IPS-18a (cell line): ENCODE data around the gene RYR3.

Experiments used
- H3K27ac ChIP-seq: one replicate; pipeline ENCODE4 v1.5.1; 2013; ENCODE audit warnings: low read length
- H3K27me3 ChIP-seq: one replicate; pipeline ENCODE4 v1.6.1; 2013; ENCODE audit warnings: mild to moderate bottlenecking, low read length; ENCODE audit not compliant: control insufficient read depth, insufficient read depth
- H3K36me3 ChIP-seq: one replicate; pipeline ENCODE4 v1.6.1; 2013; ENCODE audit warnings: low read depth, low read length; ENCODE audit not compliant: control insufficient read depth
- H3K4me1 ChIP-seq: one replicate; pipeline ENCODE4 v1.6.1; 2013; ENCODE audit warnings: low read depth, low read length; ENCODE audit not compliant: control insufficient read depth
- H3K4me3 ChIP-seq: one replicate; pipeline ENCODE4 v1.5.1; 2013; ENCODE audit warnings: low read length
- H3K9ac ChIP-seq: one replicate; pipeline ENCODE4 v1.6.1; 2013; ENCODE audit warnings: mild to moderate bottlenecking, low read length, moderate library complexity
- H3K9me3 ChIP-seq: one replicate; pipeline ENCODE4 v1.6.1; 2013; ENCODE audit warnings: low read depth, low read length; ENCODE audit not compliant: control insufficient read depth

The RYR3 gene

GRCh38 chr15:33754242-33754641 lies 443.5 kb downstream of the RYR3 start:
- Histone ChIP-seq H3K36me3 (no peaks in the 10 kb centered on the region), H3K4me1 (no peaks in the 10 kb centered on the region), H3K27ac (no peak overlapping the region), H3K9me3 (no peaks in the 10 kb centered on the region), H3K27me3 (no peaks in the 10 kb centered on the region), H3K4me3 (no peak overlapping the region), H3K9ac (no peak overlapping the region)

- H3K9ac ChIP-seq: no peak overlapping the region
- no peaks in the 10 kb centered on the region for H3K36me3 ChIP-seq
Observed at GRCh38 chr15:33756961-33757360, 446.2 kb downstream of the RYR3 start.

GRCh38 chr15:33757516-33758232 lies 446.9 kb downstream of the RYR3 start:
- Histone ChIP-seq H3K27me3 (no peaks in the 10 kb centered on the region), H3K4me1 (no peaks in the 10 kb centered on the region), H3K9ac (no peak overlapping the region), H3K27ac (no peak overlapping the region), H3K36me3 (no peaks in the 10 kb centered on the region), H3K9me3 (no peaks in the 10 kb centered on the region), H3K4me3 (no peak overlapping the region)

More at GRCh38 chr15:33756961-33757360, 446.2 kb downstream of the RYR3 start:
- H3K4me3 ChIP-seq: no peak overlapping the region
- no peaks in the 10 kb centered on the region for H3K9me3 ChIP-seq
- no peaks in the 10 kb centered on the region for H3K27me3 ChIP-seq
- no peaks in the 10 kb centered on the region for H3K4me1 ChIP-seq
- H3K27ac ChIP-seq: no peak overlapping the region

- Histone ChIP-seq H3K4me3 (no peak overlapping the region), H3K27ac (no peak overlapping the region), H3K27me3 (no peaks in the 10 kb centered on the region), H3K4me1 (no peaks in the 10 kb centered on the region), H3K36me3 (no peaks in the 10 kb centered on the region), H3K9ac (no peak overlapping the region), H3K9me3 (no peaks in the 10 kb centered on the region)
Observed at GRCh38 chr15:33766389-33766788, 455.6 kb downstream of the RYR3 start.

- no peaks in the 10 kb centered on the region for H3K27me3 ChIP-seq
- H3K9ac ChIP-seq: no peak overlapping the region
- no peaks in the 10 kb centered on the region for H3K9me3 ChIP-seq
- H3K27ac ChIP-seq: no peak overlapping the region
- H3K4me1 ChIP-seq: no peaks in the 10 kb centered on the region
- no peak overlapping the region for H3K4me3 ChIP-seq
- H3K36me3 ChIP-seq: no peaks in the 10 kb centered on the region
Observed at GRCh38 chr15:33768670-33769190, 458.0 kb downstream of the RYR3 start.

- no peaks in the 10 kb centered on the region for H3K27me3 ChIP-seq
Observed at GRCh38 chr15:33773969-33774368, 463.2 kb downstream of the RYR3 start.

GRCh38 chr15:33778852-33779251 lies 468.1 kb downstream of the RYR3 start:
- peaks cover 6% of the 10 kb centered on the region for H3K4me1 ChIP-seq
- H3K36me3 ChIP-seq: no peaks in the 10 kb centered on the region
- no peaks in the 10 kb centered on the region for H3K27me3 ChIP-seq
- H3K4me3 ChIP-seq: no peak overlapping the region
- no peak overlapping the region for H3K9ac ChIP-seq
- H3K27ac ChIP-seq: no peak overlapping the region
- H3K9me3 ChIP-seq: no peaks in the 10 kb centered on the region

More at GRCh38 chr15:33773969-33774368, 463.2 kb downstream of the RYR3 start:
- no peak overlapping the region for H3K4me3 ChIP-seq
- no peaks in the 10 kb centered on the region for H3K9me3 ChIP-seq
- no peaks in the 10 kb centered on the region for H3K36me3 ChIP-seq
- H3K9ac ChIP-seq: no peak overlapping the region
- no peaks in the 10 kb centered on the region for H3K4me1 ChIP-seq
- no peak overlapping the region for H3K27ac ChIP-seq

GRCh38 chr15:33780011-33780768 lies 469.4 kb downstream of the RYR3 start:
- peaks cover 6% of the 10 kb centered on the region for H3K4me1 ChIP-seq
- H3K36me3 ChIP-seq: no peaks in the 10 kb centered on the region
- no peaks in the 10 kb centered on the region for H3K9me3 ChIP-seq
- H3K4me3 ChIP-seq: no peak overlapping the region
- no peak overlapping the region for H3K9ac ChIP-seq
- no peak overlapping the region for H3K27ac ChIP-seq
- H3K27me3 ChIP-seq: no peaks in the 10 kb centered on the region

- no peaks in the 10 kb centered on the region for H3K9me3 ChIP-seq
- H3K9ac ChIP-seq: no peak overlapping the region
- no peaks in the 10 kb centered on the region for H3K27me3 ChIP-seq
Observed at GRCh38 chr15:33782966-33783365, 472.2 kb downstream of the RYR3 start.

GRCh38 chr15:33785366-33785765 lies 474.6 kb downstream of the RYR3 start:
- no peak overlapping the region for H3K27ac ChIP-seq
- H3K9me3 ChIP-seq: no peaks in the 10 kb centered on the region
- no peaks in the 10 kb centered on the region for H3K27me3 ChIP-seq
- H3K9ac ChIP-seq: no peak overlapping the region
- no peak overlapping the region for H3K4me3 ChIP-seq
- H3K4me1 ChIP-seq: peaks cover 6% of the 10 kb centered on the region
- H3K36me3 ChIP-seq: no peaks in the 10 kb centered on the region

More at GRCh38 chr15:33782966-33783365, 472.2 kb downstream of the RYR3 start:
- Histone ChIP-seq H3K36me3 (no peaks in the 10 kb centered on the region), H3K27ac (no peak overlapping the region), H3K4me3 (no peak overlapping the region), H3K4me1 (peaks cover 6% of the 10 kb centered on the region)

GRCh38 chr15:33788906-33789540 lies 478.3 kb downstream of the RYR3 start:
- H3K4me1 ChIP-seq: no peaks in the 10 kb centered on the region
- no peak overlapping the region for H3K9ac ChIP-seq
- no peak overlapping the region for H3K4me3 ChIP-seq
- H3K27ac ChIP-seq: no peak overlapping the region
- H3K9me3 ChIP-seq: no peaks in the 10 kb centered on the region
- no peaks in the 10 kb centered on the region for H3K27me3 ChIP-seq
- H3K36me3 ChIP-seq: no peaks in the 10 kb centered on the region
